Ascending aorta (tissue), 2 donors: ENCODE measurements around the gene ACAD9. TPM values are rescaled to one million over a fixed set of nuclear protein-coding genes. Genes with fewer than 3 reads are reported as not detected.
"Not testable (repeated sequence)": the region's sequence is repeated elsewhere in the genome, so short reads cannot be mapped to it uniquely, and the experiment has no call there.

Source experiments
- DNase-seq, 2 donors: peaks; one replicate each; pipeline ENCODE4 v3.0.0-alpha.2; 2019; ENCODE audit warnings: low spot score in 2 of 2
- H3K27ac ChIP-seq, 2 donors: fragments of 200-600 bp; sonication (generic); one replicate each; pipeline ENCODE4 v1.5.1; 2016 to 2017; ENCODE audit warnings: mild to moderate bottlenecking in 1 of 2
- H3K27me3 ChIP-seq: fragments of 200-600 bp; sonication (generic); one replicate; pipeline ENCODE4 v1.5.1; 2017
- H3K36me3 ChIP-seq, 2 donors: fragments of 200-600 bp; sonication (generic); one replicate each; pipeline ENCODE4 v1.5.1; 2016
- H3K4me1 ChIP-seq, 2 donors: fragments of 200-600 bp; sonication (generic); one replicate each; pipeline ENCODE4 v1.5.1; 2016 to 2017; ENCODE audit warnings: mild to moderate bottlenecking in 1 of 2
- H3K4me3 ChIP-seq, 2 donors: fragments of 200-600 bp; sonication (generic); one replicate each; pipeline ENCODE4 v1.5.1; 2016 to 2017; ENCODE audit warnings: mild to moderate bottlenecking in 1 of 2
- H3K9me3 ChIP-seq, 2 donors: fragments of 200-600 bp; sonication (generic); one replicate each; pipeline ENCODE4 v1.5.1; 2016
- intact Hi-C: fragments of 100-400 bp; cut with DNase I; formaldehyde crosslinking; loops from one replicate; pipeline ENCODE4 v1.15.1; 2023
- total RNA-seq: library from RNA; depleted of rRNA; stranded (reverse); fragments of >200 nt; gene quantifications from one replicate; pipeline ENCODE4 v1.1.0, GENCODE V29; 2016
- TF ChIP-seq, protein P1 (sequence below), 3 experiments: fragments of 200-600 bp in 2 of 3; fragments of 450-650 bp in 1 of 3; sonication (generic) in 2 of 3; IDR thresholded peaks; one replicate each; pipeline ENCODE4 v1.5.1; 2016 to 2019; ENCODE audit warnings: antibody characterized with exemption in 3 of 3, mild to moderate bottlenecking in 1 of 3, moderate library complexity in 1 of 3

ACAD9 gene
- total RNA-seq, 1 donor from 2014 or later, result 23.4 TPM

DNA sequence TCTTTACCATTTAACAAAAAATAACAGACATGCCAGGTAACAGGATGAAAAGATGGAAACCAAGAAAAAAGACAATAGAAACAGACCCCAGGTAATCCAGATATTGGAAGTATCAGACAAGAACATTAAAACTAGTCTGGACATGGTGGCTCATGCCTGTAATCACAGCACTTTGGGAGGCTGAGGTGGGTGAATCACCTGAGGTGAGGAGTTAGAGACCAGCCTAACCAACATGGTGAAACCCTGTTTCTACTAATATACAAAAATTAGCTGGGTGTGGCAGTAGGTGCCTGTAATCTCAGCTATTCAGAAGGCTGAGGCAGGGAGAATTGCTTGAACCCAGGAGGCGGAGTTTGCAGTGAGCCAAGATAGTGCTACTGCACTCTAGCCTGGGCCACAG, 40.6 kb downstream of the ACAD9 start:
- intact Hi-C loops, result no loop called here
- H3K4me1 ChIP-seq, result no peaks in the 10 kb centered on the region
- DNase-seq, result peak in 1 of 2 donors; percentile 27
- no peak overlapping the region for H3K27ac ChIP-seq
- no peaks in the 10 kb centered on the region for H3K9me3 ChIP-seq
- TF ChIP-seq, protein P1, sequence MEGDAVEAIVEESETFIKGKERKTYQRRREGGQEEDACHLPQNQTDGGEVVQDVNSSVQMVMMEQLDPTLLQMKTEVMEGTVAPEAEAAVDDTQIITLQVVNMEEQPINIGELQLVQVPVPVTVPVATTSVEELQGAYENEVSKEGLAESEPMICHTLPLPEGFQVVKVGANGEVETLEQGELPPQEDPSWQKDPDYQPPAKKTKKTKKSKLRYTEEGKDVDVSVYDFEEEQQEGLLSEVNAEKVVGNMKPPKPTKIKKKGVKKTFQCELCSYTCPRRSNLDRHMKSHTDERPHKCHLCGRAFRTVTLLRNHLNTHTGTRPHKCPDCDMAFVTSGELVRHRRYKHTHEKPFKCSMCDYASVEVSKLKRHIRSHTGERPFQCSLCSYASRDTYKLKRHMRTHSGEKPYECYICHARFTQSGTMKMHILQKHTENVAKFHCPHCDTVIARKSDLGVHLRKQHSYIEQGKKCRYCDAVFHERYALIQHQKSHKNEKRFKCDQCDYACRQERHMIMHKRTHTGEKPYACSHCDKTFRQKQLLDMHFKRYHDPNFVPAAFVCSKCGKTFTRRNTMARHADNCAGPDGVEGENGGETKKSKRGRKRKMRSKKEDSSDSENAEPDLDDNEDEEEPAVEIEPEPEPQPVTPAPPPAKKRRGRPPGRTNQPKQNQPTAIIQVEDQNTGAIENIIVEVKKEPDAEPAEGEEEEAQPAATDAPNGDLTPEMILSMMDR (IDR thresholded peaks at IDR 0.05), result no peak
- no peaks in the 10 kb centered on the region for H3K27me3 ChIP-seq
- no peak overlapping the region for H3K4me3 ChIP-seq
- peaks cover 2 to 10% of the 10 kb centered on the region in 2 donors for H3K36me3 ChIP-seq

DNA sequence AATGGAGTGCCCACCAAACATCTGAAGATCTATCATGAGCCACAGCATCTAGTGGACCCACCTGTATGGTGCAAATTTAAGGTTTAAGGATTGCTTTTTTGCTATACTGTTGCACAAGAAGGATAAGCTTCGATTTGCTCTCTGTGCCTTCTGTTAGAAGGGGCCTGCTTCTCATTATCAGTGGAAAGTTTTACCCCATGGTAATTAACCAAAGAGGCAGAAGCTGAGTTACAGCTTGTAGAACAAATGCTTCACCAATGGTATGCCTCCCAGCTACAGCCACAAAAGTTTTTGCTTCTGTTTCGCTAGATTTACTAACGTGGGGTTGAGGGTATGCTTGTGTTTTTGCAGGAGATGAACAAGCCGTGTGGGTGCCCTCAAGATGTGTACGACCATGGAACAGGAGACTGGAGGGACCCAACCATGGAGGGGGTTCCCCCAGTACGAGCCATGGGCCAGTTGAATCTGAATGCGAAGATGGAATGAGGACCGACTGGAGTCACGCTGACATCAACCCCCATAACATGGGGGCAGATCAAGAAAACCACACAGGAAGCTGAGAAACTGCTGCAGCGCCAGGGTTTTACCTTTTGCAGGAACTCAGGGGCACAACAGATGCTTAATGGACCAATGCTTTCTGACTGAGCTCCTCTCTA, 43.5 kb downstream of the ACAD9 start:
- Histone ChIP-seq H3K27me3 (no peaks in the 10 kb centered on the region), H3K4me3 (no peak overlapping the region), H3K9me3 (no peaks in the 10 kb centered on the region), H3K27ac (no peak overlapping the region), H3K36me3 (no peaks in the 10 kb centered on the region), H3K4me1 (no peaks in the 10 kb centered on the region)
- DNase-seq, result peak in 1 of 2 donors; percentile 25
- intact Hi-C loops, result no loop called here
- TF ChIP-seq, protein P1 (IDR thresholded peaks at IDR 0.05), result no peak

DNA sequence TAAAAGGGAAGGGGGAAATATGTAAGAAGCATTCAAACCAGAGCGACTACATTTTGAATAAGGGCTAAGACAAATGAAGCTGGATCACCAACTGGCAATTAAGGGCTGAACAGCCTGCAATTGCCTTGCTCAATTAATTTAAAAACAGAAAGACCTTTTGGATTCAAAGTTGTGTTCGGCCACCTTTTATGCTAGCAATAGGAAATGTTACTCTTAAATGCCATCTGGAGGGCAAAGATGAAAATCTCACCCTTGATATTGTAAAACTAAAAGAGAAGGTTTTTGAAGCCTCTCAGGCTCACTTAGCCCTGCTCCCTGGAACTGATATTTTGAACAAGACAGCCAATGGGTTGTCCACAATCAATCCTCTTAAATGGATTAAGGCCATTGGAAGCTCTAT, 44.2 kb downstream of the ACAD9 start:
- no peaks in the 10 kb centered on the region for H3K27me3 ChIP-seq
- no peaks in the 10 kb centered on the region for H3K4me1 ChIP-seq
- no peaks in the 10 kb centered on the region for H3K36me3 ChIP-seq
- peak in 1 of 2 donors; percentile 5 for DNase-seq
- no peak overlapping the region for H3K27ac ChIP-seq
- no peaks in the 10 kb centered on the region for H3K9me3 ChIP-seq
- intact Hi-C loops, result no loop called here
- no peak overlapping the region for H3K4me3 ChIP-seq
- TF ChIP-seq, protein P1 (IDR thresholded peaks at IDR 0.05), result no peak

DNA sequence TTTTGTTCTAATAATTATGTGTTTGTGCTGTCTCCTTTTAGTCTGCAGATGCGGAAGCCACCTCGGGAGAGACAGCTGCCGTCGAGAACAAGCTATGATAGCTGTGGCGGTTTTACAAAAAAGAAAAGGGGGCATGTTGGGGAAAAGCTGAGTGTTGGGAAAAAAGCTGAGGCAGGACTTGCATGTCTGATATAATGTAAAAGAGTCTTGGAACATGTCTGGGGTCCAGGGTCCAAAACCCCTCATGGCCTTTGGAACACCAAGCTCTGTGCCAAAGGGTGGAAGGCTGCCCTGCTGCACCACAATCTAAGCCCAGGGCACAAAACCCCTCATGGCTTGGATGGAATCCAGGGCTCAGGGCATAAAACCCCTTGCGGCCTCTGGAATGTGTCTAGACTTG, 44.6 kb downstream of the ACAD9 start:
- DNase-seq, H3K27ac ChIP-seq, H3K36me3 ChIP-seq, H3K27me3 ChIP-seq, intact Hi-C loops, H3K4me3 ChIP-seq, H3K4me1 ChIP-seq, H3K9me3 ChIP-seq: not testable (repeated sequence)

DNA sequence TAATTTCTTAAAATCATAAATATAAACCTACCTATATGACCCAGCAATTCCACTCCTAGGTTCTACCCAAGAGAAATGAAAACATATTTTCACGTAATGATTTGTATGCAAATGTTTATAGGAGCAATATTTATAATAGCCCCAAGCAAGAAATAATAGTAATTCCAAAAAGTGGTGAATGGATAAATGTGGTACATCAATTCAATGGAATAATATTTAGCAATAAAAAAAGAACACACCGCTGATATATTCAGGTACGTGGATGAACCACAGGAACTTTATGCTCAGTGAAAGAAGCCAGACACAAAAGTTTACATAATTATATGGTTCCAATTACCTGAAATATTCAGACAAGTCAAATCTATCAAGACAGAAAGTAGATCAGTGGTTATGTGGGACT, 49.9 kb downstream of the ACAD9 start:
- H3K27ac ChIP-seq, result no peak overlapping the region
- H3K4me1 ChIP-seq, result no peaks in the 10 kb centered on the region
- H3K36me3 ChIP-seq, result no peaks in the 10 kb centered on the region
- intact Hi-C loops, result no loop called here
- H3K27me3 ChIP-seq, result no peaks in the 10 kb centered on the region
- no peak overlapping the region for H3K4me3 ChIP-seq
- TF ChIP-seq, protein P1 (IDR thresholded peaks at IDR 0.05), result no peak
- no peaks in the 10 kb centered on the region for H3K9me3 ChIP-seq
- DNase-seq, result no peak

DNA sequence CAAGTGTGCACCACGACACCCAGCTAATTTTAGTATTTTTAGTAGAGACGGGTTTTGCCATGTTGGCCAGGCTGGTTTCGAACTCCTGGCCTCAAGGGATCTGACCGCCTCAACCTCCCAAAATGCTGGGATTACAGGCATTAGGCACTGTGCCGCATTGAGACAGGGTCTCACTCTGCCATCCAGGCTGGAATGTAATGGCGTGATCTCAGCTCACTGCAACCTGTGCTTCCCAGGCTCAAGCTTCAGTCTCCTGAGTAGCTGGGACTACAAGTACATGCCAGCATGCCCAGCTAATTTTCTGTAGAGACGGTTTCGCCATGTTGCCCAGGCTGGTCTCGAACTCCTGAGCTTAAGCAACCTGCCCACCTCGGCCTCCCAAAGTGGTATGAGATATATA, 51.6 kb downstream of the ACAD9 start:
- no peak overlapping the region for H3K4me3 ChIP-seq
- intact Hi-C loops, result no loop called here
- no peaks in the 10 kb centered on the region for H3K4me1 ChIP-seq
- no peaks in the 10 kb centered on the region for H3K36me3 ChIP-seq
- DNase-seq, result no peak
- H3K9me3 ChIP-seq, result no peaks in the 10 kb centered on the region
- TF ChIP-seq, protein P1 (IDR thresholded peaks at IDR 0.05), result no peak
- H3K27ac ChIP-seq, result no peak overlapping the region
- H3K27me3 ChIP-seq, result no peaks in the 10 kb centered on the region
